Activated T-cell treated with anti-CD3 and anti-CD28 coated beads for 1 hour (primary cell): ENCODE results near the gene KNCN.

Experiments used
- DNase-seq: peaks from one replicate; pipeline ENCODE4 v3.0.0-alpha.2; 2020; ENCODE audit warnings: low read depth

The KNCN gene

DNA sequence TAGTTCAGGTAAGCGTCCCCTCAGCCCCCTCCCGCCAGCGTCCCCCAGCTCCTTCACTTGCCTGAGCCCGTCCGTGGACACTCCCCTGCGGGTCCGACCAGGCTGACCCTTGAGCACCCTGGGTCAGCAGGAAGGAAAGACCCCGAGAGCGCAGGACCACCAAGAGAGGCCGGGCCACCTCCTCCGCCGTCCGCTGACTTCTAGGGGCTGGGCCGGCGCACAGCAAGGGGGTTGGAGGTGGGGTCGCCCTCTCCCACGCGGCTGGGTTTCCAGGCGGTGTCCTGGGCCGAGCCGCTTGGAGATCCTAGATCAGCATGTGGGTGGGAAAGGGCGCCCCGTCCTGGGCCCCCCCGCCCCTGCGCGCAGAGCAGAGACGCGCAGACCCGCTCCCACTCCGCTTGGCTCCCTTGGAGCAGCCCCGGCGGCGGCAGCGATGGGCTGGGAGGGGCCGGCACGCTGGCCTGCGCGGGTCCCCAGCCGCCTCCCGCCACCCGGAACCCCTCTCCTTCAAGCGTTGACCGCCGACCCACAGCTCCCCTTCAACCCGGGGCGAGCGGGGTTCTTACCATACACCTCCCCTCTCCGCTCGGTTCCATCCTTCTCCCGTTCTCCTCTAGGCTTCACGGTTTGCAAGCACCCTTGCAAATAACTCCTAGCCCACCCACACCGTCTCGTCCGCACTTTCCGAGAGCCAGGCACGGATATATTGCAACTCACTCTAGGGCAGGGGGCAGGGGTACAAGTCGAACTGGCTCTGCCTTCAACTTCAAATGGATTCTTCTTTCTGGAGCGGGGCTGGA, 7.5 kb downstream of the KNCN start:
- no peak for DNase-seq

DNA sequence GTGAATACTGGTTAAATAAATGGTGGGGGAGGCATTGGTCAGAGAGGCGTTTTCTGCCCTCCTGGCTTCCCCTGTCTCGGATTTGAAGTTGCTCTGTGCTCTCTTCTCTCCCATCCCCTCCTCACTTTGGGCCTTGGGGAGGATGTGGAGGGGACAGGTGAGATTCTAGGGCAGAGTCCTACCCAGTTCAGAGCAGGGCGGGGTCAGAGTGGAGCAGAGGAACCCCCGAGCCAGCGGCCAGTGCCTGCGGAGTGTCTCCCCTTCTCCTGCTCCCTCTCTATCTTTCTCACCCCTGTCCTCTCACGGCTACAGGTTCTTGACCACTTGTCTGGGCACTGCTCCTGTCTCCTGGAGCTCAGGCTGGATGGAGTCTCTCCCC, 8.1 kb downstream of the KNCN start:
- no peak for DNase-seq

DNA sequence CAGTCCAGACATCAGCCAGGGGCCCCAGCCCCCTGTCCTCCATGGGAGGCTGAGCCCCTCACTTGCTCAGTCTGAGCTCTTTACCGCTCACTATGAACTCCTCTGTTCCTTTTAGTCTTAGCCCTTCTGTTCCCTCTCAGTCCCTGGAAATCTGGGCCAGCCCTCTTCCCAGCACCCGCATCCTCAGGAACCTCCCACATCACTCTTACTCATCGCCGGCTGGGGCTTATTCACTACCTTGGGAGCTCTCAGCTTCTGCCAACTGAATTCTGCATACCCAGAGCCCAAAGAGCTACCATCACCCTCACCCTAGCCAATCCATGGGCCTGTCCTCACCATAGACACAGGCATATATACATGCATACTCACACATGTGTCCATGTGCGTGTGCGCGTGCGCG, 11.5 kb downstream of the KNCN start:
- DNase-seq: no peak

DNA sequence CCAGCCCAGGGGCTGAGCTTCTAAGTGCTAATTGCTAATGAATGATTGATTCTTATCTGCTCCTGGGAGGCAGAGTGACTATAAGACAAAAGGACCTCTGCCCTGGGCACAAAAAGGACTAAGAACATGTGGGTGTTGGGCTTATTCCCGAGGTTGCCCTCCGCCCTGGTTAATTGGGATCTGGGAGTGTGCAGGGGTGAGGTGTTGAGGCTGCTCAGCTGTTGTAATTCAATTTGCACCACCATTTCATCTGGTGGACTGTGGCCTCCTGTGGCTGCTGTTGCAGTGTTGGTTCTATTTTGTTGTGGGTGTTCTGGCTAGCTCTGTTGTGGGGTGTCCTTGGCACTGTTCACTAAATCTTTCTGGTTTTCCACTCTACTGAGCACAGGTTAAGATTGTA, 13.3 kb downstream of the KNCN start:
- no peak for DNase-seq

DNA sequence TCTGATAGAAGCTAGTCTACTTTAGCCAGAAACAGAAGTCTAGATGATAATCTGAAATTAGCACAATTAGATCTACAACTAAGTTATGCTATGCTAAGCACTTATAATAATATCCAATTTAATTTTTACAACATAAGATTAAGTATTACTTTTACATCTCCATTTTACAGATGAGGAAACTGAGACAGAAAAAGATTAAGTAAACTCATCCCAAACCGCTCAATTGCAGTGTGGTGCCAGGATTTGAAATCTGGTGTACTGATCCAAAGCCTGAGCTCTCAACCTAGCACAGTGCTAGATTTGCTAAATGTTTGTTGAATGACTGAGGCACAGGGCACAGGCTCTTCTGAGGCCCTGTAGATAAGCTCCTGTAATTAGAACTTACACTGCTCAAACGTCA, 13.8 kb downstream of the KNCN start:
- DNase-seq: no peak

DNA sequence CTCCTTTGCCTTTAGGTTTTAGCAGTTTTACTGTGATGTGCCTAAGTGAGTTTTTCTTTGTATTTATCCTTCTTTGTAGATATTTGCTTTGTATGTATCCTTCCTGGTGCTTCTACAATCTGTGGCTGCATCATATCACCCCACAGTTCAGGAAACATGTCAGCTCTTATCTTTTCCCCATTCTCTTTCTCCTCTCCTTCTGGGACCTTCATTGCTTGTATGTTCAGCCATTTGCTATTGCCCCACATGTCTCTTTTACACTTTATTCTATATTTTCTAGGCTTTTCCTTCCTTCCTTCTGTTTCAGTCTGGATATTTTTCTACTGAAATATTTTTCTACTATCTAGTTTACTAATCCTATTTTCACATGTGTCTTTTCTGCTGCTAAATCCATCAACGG, 14.9 kb downstream of the KNCN start:
- no peak for DNase-seq

DNA sequence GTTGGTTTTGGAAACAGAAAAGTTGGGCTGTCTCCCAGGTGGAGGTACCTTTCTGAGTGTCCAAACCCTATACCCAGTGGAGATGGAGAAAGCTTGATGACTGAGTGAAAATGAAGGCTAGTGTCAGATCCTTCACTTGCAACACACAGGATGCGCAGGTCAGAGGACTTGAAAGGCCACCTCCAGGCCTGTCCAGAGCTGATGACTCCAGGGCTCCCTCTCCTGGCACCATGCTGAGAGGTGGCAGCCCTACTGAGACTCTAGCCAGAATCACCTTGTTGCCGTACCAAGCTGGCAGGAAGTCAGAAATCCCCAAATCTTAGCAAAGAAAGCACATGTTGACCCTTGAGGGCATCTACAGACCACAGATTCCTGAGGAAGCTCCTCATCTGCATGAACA, 16.4 kb downstream of the KNCN start:
- no peak for DNase-seq

DNA sequence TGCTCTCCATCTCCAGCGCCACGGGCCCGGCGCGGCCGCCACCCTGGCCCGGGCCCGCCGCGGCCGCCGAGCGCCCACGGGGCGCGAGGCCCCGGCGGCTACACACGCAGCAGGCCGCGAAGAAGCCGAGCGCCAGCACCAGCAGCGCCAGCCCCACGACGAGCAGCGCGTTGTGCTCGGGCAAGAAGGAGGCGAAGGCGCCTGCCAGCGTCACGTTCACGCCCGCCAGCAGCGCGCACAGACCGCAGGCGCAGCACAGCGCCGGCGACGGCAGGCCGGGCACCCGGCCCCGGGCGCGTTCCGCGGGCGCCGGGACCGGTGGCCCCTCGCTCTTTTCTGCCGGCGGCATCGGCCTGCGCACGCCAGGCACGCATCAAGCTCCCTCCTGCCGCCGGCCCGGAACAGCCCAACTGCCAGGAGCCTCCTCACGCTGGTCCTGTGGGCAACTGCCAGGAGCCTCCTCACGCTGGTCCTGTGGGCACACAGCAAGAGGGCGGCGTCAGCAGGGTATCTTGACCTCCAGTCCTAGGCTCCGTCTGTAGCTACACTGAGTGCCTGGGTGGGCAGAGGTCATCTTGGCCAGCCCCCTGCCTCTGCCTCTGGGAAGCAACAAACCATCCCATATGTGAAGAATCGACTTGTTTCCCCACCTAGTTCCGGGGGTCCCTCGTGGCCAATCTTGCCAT, 18.1 kb downstream of the KNCN start:
- peak; percentile 24 for DNase-seq

DNA sequence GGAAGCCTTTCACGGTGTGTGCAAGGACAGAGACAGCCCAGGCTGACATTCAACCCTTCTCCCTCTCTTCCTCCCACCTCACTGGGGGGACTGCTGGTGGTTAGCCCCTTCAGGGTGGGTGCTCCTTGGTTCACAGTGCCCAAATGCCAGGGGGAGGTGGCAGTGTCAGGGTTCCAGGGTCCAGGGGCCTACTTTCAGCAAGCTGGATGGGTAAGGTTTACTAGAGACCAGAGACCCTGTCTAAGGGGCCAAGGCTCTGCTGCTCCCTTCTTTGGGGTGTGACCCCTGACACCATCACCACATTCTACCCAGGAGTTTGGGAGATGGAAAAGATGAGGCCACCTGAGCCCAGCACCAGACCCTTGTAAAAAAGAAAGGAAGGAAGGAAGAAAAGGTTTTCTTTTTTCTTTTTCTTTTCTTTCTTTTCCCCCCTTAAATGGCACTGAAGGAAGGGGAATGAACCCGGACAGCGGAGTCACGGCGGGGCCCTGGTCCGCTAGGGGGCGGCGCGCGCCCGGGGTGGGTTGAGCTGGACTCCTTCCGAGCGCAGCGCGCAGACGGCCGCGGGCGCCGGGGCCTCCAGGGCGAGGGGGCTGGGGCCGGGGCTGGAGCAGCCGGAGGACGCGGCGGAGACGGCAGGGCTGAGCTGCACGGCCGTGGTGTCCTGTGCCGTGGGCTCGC, 18.8 kb downstream of the KNCN start:
- DNase-seq: peak; percentile 68

DNA sequence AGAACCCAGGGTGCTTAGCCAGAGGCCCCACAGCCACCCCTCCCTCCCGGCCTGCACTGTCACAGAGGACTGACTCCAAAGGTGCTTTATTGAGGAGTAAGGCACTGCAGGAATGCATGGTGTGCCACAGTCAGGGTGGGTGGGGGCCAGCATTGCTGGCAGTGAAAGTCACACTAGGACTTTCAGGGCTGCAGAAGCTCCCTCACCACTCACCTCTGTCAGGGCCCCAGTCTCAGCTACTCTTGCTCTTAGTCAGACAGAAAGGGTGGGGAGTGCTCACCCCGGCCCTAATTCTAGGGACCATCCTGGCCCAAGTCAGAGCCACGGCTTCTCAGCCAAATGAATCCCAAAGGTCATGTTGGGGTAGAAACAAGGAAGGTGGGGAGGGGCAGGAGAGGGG, 19.4 kb downstream of the KNCN start:
- DNase-seq: no peak

DNA sequence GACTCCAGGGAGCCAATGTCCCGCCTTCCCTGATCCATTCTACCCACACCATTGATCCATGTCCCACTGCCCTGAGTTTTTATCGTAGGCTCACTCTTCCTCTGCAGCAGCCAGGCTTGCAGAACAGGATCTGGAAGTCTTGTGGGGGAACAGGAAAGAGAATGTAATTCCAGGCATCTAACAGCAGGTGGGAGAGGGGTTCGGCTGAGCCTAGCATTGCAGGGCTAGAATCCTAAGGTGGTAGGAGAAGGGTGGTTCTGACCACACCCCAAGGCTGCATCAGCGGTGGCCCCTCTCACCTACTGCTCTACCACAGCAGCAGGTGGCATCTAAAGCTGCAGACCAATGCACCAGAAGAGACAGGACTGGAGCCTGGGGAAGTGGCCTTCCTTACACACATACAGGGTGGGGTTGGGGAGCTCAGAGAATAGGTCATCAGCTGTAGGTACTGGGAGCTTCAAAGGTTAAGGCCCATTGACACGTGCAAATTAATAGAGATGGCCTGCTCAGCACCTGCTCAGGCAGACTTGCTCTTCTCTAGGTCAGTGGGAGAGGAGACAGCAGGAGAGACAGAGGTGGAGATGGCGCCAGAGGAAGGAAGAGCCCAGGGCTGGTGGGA, 20.5 kb downstream of the KNCN start:
- no peak for DNase-seq

DNA sequence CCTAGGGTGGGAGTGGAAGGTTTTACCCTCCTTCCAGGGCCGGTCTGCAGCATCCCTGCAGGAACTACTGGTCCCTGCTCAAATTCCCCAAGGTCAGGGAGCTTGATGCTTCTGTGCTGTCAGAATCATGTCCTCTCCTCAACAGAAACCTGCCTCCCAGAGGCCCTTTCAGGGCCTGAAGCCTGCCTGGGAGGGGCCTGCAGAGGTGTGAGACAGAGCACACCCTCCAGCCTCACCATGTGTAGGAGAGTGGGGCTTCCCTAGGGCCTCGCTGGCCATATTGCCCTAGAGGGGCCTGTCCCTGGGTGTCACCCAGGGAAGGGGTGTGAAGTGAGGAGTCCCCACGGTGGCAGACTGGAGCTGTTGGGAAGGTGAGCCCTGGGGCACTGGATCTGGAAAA, 21.1 kb downstream of the KNCN start:
- DNase-seq: no peak

DNA sequence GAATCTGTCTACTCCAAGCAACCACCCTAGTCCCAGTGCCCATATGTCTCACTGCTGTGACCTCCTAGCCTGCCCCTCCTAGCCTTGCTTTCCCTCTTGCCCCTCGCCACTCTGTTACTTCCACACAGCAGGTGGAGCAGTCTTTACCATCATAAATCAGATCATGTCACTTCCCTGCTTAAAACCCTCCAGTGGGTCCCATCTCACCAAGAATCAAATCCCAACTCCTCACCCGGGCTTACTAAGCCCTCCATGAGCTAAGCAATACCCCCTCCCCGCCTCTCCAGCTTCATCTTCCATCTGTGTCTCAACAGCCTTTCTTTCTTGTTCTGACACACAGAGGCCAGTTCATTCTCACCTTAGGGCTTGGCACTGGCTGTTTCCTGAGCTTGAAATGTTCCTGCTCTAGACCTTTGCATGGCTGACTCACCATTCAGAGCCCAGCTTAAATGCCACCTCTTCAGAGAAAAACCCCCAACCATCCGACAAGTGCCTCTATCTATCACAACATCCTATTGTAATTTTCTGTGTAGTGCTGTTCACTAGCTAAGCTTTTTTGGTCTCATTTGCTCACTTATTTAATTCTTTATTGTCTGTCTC, 22.3 kb downstream of the KNCN start:
- no peak for DNase-seq

DNA sequence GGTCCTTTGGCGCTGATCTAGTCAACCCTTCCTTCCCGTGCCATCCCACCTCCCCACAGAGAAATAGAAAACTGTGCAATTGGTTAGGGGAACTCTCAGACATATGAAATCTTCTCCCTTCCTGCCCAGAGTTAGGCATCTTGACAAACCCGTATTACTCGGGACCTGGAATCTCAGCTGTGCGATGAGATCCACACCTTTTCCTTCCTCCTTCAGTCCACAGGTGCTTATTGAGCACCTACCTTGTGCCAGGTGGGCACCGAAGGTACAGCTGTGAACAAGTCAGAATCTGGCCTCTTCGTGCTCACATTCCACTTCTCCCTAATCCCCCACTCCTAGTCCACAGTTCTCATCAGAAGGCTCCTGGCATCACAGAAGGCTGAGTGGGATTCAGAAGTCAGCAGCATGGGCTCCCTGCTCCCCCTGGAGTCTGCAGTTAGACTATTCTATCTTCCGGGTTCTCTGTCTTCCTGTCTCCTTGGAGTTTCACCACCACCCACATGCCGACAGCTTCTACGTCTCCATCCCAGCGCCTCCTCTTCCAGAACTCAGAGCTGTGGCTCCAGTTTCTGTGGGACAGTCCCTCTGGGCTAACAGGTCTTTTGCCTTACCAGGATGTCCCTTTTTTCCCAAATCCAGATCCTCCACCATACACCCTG, 23.0 kb downstream of the KNCN start:
- no peak for DNase-seq

DNA sequence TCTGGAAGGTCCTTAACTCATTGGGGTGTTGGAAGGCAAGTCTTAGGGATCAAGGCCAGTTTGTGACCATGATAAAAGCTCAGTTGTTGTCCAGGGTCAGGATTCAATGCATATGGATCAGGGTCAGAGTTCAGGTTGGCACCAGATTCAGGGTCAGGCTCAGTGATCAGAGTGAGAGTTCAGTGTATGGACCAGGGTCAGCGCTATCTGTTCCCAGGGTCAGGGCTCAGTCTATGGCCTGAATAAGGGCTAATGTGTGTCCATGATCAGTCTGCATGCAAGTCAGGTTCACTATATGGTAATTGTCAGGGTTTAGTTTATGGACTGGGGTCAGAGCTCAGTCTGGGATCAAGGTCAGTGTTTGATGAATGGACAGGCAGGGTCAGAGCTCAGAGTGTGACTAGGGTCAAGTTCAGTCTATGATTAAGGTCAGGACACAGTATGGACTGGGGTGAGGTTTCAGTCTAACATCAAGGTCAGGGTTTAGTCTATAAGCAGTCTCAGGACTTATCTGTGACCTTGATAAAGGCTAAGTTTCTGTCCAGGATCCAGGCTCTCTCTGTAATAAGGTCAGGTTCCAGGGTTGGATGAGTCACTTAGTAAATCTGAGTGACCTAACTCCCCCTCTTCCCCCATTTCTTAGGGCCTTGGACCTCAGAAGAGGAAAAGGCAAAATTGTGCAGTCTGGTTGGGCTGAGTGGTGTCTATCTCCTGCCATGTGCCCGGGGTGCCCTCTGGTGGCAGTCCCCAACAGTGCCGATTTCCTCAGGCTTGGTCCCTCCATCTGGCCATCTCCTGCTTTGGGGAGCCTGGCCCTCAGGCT, 23.8 kb downstream of the KNCN start:
- DNase-seq: peak; percentile 60

DNA sequence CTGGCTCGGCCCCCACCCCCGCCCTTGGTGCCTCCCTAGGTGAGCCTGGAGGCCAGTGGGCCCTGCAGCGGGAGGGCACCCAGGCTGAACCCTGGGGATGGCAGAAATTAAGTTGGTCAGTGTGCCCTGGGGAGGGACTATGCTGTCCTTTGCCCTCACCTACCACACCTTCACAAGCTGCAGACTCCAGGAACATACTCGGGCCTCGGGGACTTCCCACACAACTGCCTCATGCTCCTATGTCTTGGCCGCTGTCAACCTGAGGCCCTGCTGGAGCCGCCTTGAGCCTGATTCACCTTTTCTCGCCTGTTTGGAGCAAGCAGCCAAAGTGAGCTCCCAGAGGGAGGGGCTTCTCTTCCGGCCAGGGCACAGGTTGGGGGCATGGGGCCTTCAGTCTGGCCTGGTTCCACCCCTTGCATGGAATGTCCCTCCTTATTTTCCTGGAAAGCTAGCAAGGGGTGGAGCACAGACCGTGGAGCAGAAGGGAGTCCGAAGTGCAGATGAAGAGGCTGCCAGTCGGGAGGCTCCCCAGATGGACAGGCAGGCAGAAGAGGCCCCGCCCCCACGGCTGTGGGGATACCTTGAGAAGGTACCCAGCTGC, 24.7 kb downstream of the KNCN start:
- no peak for DNase-seq

DNA sequence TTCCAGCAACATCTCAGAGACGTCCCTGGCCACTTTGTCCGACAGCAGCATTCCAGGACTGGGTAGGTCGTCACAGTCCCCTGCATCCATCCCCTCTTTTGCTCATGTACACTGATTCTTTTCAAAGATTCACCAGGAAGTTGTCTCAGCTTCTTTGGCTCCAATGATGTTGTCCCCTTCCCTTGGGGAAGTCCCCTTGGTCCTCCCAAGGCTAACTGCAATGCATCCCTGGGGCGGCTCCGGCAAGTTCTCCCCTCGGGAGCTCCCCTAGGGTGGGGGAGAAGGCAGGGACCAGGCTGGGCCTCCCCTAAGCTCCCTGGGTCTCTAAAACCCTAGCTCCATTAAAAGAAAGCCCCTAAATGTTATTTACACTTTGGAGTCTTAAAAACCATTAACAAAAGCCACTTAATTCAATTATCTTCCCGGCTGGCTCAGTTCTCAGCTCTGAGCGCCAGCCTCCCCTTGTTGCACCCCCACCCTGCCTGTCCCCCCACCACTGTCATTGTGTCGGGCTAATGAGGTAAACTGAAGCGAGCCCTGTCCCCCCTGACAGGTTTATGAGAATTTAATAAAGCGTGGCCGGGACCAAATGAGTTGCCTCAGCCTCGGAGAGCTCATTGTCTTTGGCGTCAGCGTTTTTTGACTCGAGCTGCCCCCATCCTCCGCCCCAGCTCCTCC, 25.3 kb downstream of the KNCN start:
- no peak for DNase-seq

DNA sequence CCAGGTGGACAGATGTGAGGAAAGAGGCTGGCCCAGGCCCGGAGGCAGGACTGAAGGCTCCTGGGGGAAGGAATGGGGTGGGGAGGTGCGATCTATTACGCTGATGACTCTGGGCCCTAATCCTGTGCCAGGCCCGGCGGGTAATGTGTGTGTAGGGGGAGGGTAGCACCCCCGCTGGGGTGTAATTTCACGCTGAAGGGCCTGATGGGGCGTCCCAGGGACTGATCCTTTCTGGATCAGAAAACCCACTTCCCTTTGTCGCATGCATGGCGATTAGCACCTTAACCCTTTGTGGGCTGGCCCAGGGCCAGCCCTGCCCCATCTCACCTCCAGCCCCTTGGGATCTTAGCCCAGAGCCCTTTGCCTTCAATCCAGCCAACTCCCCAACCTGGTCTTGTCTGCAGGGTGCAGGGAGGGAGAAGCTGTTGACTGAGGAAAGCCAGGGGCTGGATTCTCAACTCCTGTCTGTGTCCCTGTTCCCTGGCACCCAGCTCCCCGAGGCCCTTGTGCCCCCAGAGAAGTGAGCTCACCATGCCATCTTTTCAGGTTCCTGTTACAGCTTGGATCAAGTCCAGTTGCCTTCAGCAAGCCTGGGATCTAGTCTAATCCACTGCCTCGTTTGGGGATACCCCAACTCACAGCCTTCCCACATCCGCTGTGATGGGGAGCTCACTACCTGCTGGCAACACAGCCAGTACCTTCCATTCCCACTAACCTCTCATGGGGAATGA, 26.0 kb downstream of the KNCN start:
- DNase-seq: no peak

DNA sequence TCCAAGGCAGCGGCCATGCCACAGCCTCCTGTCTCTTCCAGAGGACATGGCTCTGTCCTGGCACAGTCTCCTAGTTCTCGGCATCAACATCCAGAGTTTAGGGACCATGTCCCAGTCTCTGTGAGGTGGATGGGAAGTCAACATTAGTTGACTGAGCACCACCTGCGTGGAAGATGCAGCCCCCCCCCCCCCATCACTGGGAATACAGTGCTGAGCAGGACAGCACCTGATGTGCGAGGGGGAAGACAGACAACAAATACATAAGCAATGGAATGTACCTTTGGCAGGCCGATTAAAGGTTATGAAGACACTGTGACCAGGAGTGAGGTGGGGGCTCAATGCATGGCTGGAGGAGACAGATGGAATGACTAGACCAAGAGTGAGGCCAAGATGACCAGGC, 26.6 kb downstream of the KNCN start:
- DNase-seq: no peak
